Colonic mucosa (tissue), 4 donors: ENCODE measurements around the gene CD7. TPM values are rescaled to one million over a fixed set of nuclear protein-coding genes. Genes with fewer than 3 reads are reported as not detected.
"Not testable (repeated sequence)": the region's sequence is repeated elsewhere in the genome, so short reads cannot be mapped to it uniquely, and the experiment has no call there.

Source experiments
- DNase-seq: peaks from one replicate; pipeline ENCODE4 v3.0.0-alpha.2; 2020
- H3K27ac ChIP-seq: fragments of 200-600 bp; one replicate; pipeline ENCODE4 v1.8.0; 2021
- H3K27me3 ChIP-seq: fragments of 200-600 bp; one replicate; pipeline ENCODE4 v1.8.0; 2021
- H3K36me3 ChIP-seq: fragments of 200-600 bp; one replicate; pipeline ENCODE4 v1.8.0; 2021
- H3K4me1 ChIP-seq: fragments of 200-600 bp; one replicate; pipeline ENCODE4 v1.8.0; 2021; ENCODE audit warnings: mild to moderate bottlenecking
- H3K4me3 ChIP-seq: fragments of 200-600 bp; one replicate; pipeline ENCODE4 v1.8.0; 2021
- H3K9ac ChIP-seq, 2 donors: one replicate each; pipeline ENCODE4 v1.7.0; 2013; ENCODE audit warnings: control low read depth in 2 of 2, low read depth in 2 of 2, low read length in 2 of 2
- H3K9me3 ChIP-seq: fragments of 200-600 bp; one replicate; pipeline ENCODE4 v1.8.0; 2021
- intact Hi-C: fragments of 100-400 bp; cut with DNase I; formaldehyde crosslinking; loops from one replicate; pipeline ENCODE4 v1.14.1; 2022
- total RNA-seq, 2 donors: library from RNA; stranded (reverse); fragmentation: NEBNext Ultra II Directional in 1 of 2; extraction: Animal tissue kit (Norgen Biotek cat#: 25700) in 1 of 2; gene quantifications; one replicate each; pipeline ENCODE4 v1.2.1, GENCODE V29; 2021
- TF ChIP-seq, protein P1 (sequence below): fragments of 200-600 bp; IDR thresholded peaks from one replicate; pipeline ENCODE4 v1.8.0; 2022; ENCODE audit warnings: antibody characterized with exemption, mild to moderate bottlenecking
- donor health status: healthy.
- donor health status: DM: no; HTN: no; CAD: no.
- donor health status: DM: no; HTN: no; CAD: no.

CD7 gene
- total RNA-seq, 2 donors from 2014 or later, result 4.2 to 5.0 TPM

DNA sequence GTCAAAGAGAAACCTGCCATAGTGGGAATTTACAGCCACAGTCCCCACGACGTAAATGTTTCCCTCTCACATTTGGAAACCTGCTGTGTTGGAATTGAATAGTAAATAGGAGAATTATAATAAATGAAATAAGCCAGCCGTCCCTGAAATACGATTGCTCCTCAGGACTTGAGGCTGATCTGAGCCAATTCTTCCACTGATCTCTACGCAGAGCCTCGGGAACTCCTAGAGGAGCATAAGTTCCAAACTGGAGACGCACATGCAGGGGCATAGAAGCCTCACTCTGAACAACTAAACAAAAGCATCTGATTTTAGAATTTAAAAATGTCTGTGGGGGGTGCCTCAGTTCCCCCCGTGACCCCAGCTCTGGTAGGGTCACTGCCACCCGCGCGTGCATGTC lies 31.5 kb upstream of the CD7 start:
- Histone ChIP-seq H3K27me3 (no peaks in the 10 kb centered on the region), H3K27ac (no peak overlapping the region), H3K36me3 (no peaks in the 10 kb centered on the region), H3K9me3 (no peaks in the 10 kb centered on the region), H3K9ac (no peak overlapping the region), H3K4me1 (peaks cover 4% of the 10 kb centered on the region), H3K4me3 (no peak overlapping the region)
- no peak for DNase-seq
- TF ChIP-seq, protein P1, sequence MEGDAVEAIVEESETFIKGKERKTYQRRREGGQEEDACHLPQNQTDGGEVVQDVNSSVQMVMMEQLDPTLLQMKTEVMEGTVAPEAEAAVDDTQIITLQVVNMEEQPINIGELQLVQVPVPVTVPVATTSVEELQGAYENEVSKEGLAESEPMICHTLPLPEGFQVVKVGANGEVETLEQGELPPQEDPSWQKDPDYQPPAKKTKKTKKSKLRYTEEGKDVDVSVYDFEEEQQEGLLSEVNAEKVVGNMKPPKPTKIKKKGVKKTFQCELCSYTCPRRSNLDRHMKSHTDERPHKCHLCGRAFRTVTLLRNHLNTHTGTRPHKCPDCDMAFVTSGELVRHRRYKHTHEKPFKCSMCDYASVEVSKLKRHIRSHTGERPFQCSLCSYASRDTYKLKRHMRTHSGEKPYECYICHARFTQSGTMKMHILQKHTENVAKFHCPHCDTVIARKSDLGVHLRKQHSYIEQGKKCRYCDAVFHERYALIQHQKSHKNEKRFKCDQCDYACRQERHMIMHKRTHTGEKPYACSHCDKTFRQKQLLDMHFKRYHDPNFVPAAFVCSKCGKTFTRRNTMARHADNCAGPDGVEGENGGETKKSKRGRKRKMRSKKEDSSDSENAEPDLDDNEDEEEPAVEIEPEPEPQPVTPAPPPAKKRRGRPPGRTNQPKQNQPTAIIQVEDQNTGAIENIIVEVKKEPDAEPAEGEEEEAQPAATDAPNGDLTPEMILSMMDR, result no peak
- intact Hi-C loops, result no loop called here

DNA sequence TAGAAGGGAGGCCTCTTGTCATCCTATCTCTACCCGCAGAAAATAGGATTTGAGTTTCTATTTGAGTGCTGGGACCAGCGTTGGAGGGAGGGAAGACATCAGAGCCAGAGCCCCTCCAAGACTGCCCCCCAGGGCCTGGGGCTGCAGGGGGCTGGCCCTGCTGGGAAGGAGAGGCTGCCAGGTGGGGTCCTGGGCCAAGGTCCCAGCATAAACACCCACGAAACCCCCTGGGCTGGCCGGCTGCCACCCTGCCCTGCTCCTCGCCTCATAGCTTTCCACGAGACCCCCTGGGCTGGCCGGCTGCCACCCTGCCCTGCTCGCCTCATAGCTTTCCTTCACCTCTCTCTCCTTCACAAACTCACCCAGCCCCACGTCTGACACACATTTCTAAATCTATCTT lies 31.0 kb upstream of the CD7 start:
- Histone ChIP-seq H3K4me1 (peaks cover 4% of the 10 kb centered on the region), H3K4me3 (no peak overlapping the region), H3K27ac (no peak overlapping the region), H3K27me3 (no peaks in the 10 kb centered on the region), H3K9me3 (no peaks in the 10 kb centered on the region), H3K36me3 (no peaks in the 10 kb centered on the region), H3K9ac (no peak overlapping the region)
- DNase-seq, result no peak
- TF ChIP-seq, protein P1, result no peak
- intact Hi-C loops, result no loop called here

DNA sequence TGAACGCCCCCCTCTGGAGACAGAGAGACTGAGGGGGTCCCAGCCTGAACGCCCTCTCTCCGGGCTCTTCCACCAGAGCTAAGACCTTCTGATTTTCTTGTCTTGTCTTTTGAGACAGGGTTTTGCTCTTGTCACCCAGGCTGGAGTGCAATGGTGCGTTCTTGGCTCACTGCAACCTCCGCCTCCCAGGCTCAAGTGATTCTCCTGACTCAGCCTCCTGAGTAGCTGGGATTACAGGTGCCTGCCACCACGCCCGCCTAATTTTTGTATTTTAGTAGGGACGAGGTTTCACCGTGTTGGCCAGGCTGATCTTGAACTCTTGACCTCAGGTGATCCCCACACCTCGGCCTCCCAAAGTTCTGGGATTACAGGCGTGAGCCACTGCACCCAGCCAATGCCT lies 30.6 kb upstream of the CD7 start:
- H3K4me1 ChIP-seq, H3K27ac ChIP-seq, H3K36me3 ChIP-seq, H3K27me3 ChIP-seq, H3K9ac ChIP-seq, H3K4me3 ChIP-seq, H3K9me3 ChIP-seq, DNase-seq, intact Hi-C loops: not testable (repeated sequence)

GRCh38 chr17:82346342-82347300 lies 29.2 kb upstream of the CD7 start:
- Histone ChIP-seq H3K9me3 (no peaks in the 10 kb centered on the region), H3K27ac (no peak overlapping the region), H3K9ac (no peak overlapping the region), H3K4me3 (no peak overlapping the region), H3K27me3 (no peaks in the 10 kb centered on the region), H3K4me1 (no peaks in the 10 kb centered on the region), H3K36me3 (no peaks in the 10 kb centered on the region)
- peak; percentile 76 for DNase-seq
- TF ChIP-seq, protein P1, result no peak
- intact Hi-C loops, result no loop called here

- no peak overlapping the region for H3K9ac ChIP-seq
- no peaks in the 10 kb centered on the region for H3K4me1 ChIP-seq
- no peak overlapping the region for H3K4me3 ChIP-seq
- DNase-seq, result no peak
- H3K27ac ChIP-seq, result no peak overlapping the region
- H3K36me3 ChIP-seq, result no peaks in the 10 kb centered on the region
- H3K9me3 ChIP-seq, result no peaks in the 10 kb centered on the region
- TF ChIP-seq, protein P1, result no peak
- H3K27me3 ChIP-seq, result no peaks in the 10 kb centered on the region
- intact Hi-C loops, result no loop called here
Measured at GRCh38 chr17:82345151-82345976, 28.0 kb upstream of the CD7 start.
